AG04450 (cell line): ENCODE measurements around the gene TBX15. TPM values are rescaled to one million over a fixed set of nuclear protein-coding genes. Genes with fewer than 3 reads are reported as not detected.

Source experiments
- CTCF ChIA-PET: fragments of 300-600, 350-600 bp; formaldehyde crosslinking; extraction: SDS; loops from one replicate; lab custom pipeline; 2022; ENCODE audit warnings: antibody characterized with exemption, inconsistent platforms; lab: Charles Lee
- POLR2A ChIA-PET: fragments of 350-600 bp; formaldehyde crosslinking; extraction: SDS; loops from one replicate; lab custom pipeline; 2021; ENCODE audit warnings: antibody characterized with exemption, inconsistent platforms; lab: Yijun Ruan, JAX
- DNase-seq: peaks from one replicate; pipeline ENCODE4 v3.0.0-alpha.2; 2011; ENCODE audit warnings: low read depth, low spot score
- H3K27ac ChIP-seq: one replicate; pipeline ENCODE4 v1.5.1; 2012; ENCODE audit warnings: low read depth, low read length, control low read depth
- H3K27me3 ChIP-seq: one replicate; pipeline ENCODE4 v1.6.0; 2012; ENCODE audit warnings: low read length; ENCODE audit not compliant: control insufficient read depth, insufficient read depth
- H3K4me3 ChIP-seq: 2 replicates; pipeline ENCODE4 v1.5.1; 2011; ENCODE audit warnings: mild to moderate bottlenecking, low read depth, low read length, control low read depth
- H3K9me3 ChIP-seq: 2 replicates; pipeline ENCODE4 v1.5.1; 2012; ENCODE audit warnings: low read length; ENCODE audit not compliant: control insufficient read depth, insufficient read depth
- polyA plus RNA-seq: library from polyadenylated mRNA; depleted of rRNA; stranded (reverse); fragments of >200 nt; gene quantifications from 2 replicates; pipeline ENCODE4 v1.2.3, GENCODE V29; 2011
- TF ChIP-seq, protein P1 (sequence below): IDR thresholded peaks from 2 replicates; pipeline ENCODE4 v1.5.1; 2011; ENCODE audit warnings: low read depth, low read length, control low read depth, inconsistent platforms

The TBX15 gene
- polyA plus RNA-seq, 1 experiment, result not detected

DNA sequence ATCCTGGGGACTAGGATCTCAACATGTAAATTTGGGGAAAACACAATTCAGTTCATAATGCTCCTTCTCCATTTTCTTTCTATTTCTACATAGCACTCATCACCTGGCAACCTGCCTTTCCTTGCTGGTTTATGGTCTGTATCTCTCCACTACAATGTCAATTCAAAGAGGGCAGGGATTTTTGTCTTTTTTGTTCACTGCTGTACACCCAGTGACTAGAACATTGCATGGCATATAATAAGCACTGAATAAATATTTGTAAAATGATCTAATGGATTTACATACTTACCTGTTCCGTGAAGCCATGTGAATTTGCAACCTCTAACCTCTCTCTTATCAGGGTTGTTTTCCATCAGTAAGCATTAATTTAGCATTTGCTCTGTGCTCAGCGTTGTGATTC, 27.4 kb upstream of the TBX15 start:
- DNase-seq, result no peak
- TF ChIP-seq, protein P1, sequence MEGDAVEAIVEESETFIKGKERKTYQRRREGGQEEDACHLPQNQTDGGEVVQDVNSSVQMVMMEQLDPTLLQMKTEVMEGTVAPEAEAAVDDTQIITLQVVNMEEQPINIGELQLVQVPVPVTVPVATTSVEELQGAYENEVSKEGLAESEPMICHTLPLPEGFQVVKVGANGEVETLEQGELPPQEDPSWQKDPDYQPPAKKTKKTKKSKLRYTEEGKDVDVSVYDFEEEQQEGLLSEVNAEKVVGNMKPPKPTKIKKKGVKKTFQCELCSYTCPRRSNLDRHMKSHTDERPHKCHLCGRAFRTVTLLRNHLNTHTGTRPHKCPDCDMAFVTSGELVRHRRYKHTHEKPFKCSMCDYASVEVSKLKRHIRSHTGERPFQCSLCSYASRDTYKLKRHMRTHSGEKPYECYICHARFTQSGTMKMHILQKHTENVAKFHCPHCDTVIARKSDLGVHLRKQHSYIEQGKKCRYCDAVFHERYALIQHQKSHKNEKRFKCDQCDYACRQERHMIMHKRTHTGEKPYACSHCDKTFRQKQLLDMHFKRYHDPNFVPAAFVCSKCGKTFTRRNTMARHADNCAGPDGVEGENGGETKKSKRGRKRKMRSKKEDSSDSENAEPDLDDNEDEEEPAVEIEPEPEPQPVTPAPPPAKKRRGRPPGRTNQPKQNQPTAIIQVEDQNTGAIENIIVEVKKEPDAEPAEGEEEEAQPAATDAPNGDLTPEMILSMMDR, result no peak
- H3K4me3 ChIP-seq, result no peak overlapping the region
- H3K27me3 ChIP-seq, result no peaks in the 10 kb centered on the region
- H3K27ac ChIP-seq, result no peak overlapping the region
- H3K9me3 ChIP-seq, result no peaks in the 10 kb centered on the region
- POLR2A ChIA-PET, result no interaction called here
- CTCF ChIA-PET, result no interaction called here

DNA sequence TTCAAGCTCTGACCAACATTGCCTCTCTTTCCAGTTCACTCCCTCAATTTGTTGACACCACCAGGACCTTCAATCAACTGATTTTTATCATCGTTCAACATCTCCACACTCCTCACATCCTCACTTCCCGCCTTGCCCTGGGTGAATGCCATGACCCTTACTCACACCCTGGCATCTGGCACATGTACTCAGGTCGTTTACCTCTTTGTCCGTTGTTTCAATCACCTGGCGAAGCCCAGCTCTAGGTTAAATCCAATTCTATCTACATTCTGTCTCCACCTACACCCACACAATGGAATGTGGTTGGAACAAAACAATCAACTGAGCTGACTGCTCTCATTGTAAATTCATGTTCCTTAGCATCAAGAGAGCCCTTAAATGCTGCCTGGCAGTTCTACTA, 24.2 kb upstream of the TBX15 start:
- no peak overlapping the region for H3K4me3 ChIP-seq
- CTCF ChIA-PET, result no interaction called here
- no peak for DNase-seq
- TF ChIP-seq, protein P1, result no peak
- POLR2A ChIA-PET, result no interaction called here
- peaks cover 5% of the 10 kb centered on the region; the same call in 1 of the 2 replicates for H3K9me3 ChIP-seq
- no peak overlapping the region for H3K27ac ChIP-seq
- H3K27me3 ChIP-seq, result peaks cover 20% of the 10 kb centered on the region

DNA sequence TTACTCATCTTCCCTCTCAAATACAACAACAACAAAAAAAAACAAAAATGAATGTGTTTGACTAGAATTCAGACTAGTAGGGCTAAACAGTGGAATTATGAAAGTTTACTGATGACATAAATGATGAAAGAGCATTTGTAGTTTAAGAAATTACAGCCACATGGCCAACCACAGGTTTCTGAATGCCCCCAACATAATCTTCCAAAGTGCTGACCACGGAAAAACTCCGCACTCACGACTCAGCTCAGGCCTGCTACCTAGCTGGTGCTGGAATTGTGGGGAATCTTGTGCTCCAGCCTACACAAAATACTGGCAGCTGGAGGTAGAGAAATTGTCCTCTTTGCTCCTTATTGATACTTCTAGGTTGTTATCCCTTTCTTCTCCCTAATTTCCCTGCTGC, 23.6 kb upstream of the TBX15 start:
- peaks cover 27% of the 10 kb centered on the region for H3K27me3 ChIP-seq
- H3K27ac ChIP-seq, result no peak overlapping the region
- peaks cover 11% of the 10 kb centered on the region; the same call in 1 of the 2 replicates for H3K9me3 ChIP-seq
- H3K4me3 ChIP-seq, result no peak overlapping the region
- TF ChIP-seq, protein P1, result no peak
- ChIA-PET CTCF (no interaction called here), POLR2A (no interaction called here)
- no peak for DNase-seq

DNA sequence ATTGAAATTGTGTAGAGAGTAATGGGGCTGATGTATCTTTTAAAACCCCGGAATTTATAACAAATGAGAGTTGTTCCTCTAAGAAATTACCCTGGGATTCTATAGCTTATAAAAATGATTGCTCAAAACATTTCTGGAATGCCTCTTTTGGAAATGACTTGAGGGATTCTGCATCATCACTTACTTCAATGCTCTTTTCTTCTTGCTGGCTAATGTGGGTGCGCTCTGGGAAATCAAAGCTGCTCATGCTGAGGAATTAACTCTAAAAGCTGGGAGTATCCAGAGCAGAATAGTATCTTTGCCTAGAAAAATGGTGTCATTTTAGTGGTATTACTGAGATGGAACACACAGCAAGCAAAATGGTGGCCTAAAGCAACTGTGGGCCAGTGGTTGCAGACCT, 23.0 kb upstream of the TBX15 start:
- Histone ChIP-seq H3K27ac (no peak overlapping the region), H3K4me3 (no peak overlapping the region), H3K27me3 (peaks cover 33% of the 10 kb centered on the region), H3K9me3 (peaks cover 14% of the 10 kb centered on the region; the same call in 1 of the 2 replicates)
- TF ChIP-seq, protein P1, result no peak
- POLR2A ChIA-PET, result no interaction called here
- no peak for DNase-seq
- CTCF ChIA-PET, result no interaction called here

DNA sequence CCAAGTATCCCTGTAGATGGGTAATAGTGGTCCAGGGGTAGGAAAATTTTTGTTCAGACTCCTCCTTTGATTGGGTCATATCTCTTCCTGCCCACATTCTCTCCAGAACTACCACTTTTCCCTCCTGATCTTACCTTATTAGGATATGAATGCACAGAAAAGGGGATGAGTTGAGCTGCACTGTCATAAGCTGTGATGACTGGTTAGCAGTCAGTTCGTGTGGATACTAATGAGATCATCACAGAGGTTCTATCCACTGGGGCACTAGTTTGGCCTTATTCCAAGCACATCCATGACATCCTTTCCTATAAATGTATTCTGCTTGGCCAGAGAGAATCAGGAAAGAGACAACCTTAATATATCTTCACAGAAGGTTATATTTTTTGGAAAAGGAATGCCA, 22.1 kb upstream of the TBX15 start:
- TF ChIP-seq, protein P1, result no peak
- Histone ChIP-seq H3K4me3 (no peak overlapping the region), H3K9me3 (peaks cover 20% of the 10 kb centered on the region; the same call in 1 of the 2 replicates), H3K27ac (no peak overlapping the region), H3K27me3 (peaks cover 42% of the 10 kb centered on the region)
- no peak for DNase-seq
- CTCF ChIA-PET, result no interaction called here
- POLR2A ChIA-PET, result no interaction called here
